Inferior parietal cortex (tissue), 1 donor: Measurements from ENCODE around the gene KCNG4.
A peak's percentile ranks its signal among the peaks of the same experiment; 100 is the strongest.

Experiments
- DNase-seq: peaks from one replicate; pipeline ENCODE4 v3.0.0-alpha.2; 2016; ENCODE audit errors: extremely low spot score

Gene KCNG4, protein sequence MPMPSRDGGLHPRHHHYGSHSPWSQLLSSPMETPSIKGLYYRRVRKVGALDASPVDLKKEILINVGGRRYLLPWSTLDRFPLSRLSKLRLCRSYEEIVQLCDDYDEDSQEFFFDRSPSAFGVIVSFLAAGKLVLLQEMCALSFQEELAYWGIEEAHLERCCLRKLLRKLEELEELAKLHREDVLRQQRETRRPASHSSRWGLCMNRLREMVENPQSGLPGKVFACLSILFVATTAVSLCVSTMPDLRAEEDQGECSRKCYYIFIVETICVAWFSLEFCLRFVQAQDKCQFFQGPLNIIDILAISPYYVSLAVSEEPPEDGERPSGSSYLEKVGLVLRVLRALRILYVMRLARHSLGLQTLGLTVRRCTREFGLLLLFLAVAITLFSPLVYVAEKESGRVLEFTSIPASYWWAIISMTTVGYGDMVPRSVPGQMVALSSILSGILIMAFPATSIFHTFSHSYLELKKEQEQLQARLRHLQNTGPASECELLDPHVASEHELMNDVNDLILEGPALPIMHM

DNA sequence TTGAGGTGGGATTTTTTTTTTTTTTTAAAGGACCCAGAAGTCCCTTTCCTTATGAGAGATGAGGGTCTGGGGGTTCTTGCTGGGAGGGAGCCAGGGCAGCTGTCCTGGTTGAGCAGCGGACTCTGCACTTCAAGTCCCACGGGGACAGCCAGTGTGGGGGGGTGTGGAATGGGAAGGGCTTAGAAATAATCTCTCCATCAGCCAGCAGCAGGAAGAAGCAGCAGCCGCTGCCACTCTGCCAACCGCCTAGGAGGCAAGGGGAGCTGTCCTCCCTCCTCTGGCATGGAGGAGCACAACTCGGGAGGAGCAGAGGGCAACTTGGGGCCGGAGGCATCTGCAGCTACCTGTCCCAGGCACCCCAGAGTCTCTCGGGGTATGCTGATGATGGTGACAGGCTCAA is at the start of gene KCNG4:
Gene KCNG4, minus strand, starts transcription at position 104 of the 400 bp plus-strand sequence. CDS start 2,527 bp downstream, outside the sequence.
- no peak for DNase-seq

DNA sequence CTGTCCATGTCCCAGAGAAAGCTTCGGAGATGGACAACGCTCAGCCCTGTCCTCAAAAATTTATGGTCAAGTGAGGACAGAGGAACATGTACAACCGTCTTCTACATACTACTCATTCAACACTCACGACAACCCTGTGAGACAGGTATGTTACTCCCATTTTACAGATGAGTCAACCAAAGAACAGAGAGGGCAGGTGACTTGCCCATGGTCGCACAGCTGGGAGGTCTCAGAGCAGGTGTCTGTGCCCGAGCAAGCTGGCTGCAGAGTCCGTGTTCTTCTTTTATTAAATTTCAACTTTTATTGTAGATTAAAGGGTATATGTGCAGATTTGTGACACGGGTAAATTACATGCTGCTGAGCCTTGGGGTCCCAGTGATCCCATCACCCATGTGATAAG is 49.1 kb upstream of the KCNG4 start:
- DNase-seq: no peak

DNA sequence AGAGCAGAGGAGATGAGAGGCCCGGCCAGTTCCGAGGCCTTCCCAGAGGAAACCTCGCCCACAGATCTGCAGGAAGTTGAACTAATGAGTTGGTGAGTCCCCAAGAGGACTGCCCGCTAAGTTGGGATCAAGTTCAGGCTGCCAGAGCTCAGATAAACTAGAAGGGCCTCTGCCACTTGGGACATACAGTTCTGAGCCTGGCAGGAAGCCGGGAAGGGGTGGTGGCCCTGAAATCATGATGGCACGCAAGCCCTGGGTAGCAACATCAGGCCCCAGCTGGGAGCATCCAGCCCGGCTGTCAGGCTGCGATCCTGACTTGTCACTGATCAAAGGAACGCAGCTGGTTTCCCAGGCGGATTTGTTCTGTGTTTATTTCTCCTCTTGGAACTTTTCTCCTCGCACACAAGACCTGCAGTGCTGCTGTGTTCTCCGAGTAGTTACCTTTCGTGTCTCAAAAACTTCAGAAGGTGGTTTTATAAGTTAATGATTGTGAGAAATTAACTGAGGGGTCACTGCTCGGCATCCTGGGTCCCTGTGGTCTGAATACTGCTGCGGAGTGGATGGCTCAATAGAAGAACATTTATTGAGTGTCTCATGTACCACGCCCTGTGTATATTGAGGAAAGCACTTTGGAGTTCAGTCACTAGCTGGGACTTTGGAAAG is 46.9 kb upstream of the KCNG4 start:
- no peak for DNase-seq

- DNase-seq: no peak
These were observed 44.4 kb upstream of the KCNG4 start for GRCh38 chr16:84284154-84284722.

- DNase-seq: no peak
These were observed 43.7 kb upstream of the KCNG4 start for GRCh38 chr16:84283314-84284153.

GRCh38 chr16:84282533-84282932 is 42.7 kb upstream of the KCNG4 start:
- DNase-seq: no peak

DNA sequence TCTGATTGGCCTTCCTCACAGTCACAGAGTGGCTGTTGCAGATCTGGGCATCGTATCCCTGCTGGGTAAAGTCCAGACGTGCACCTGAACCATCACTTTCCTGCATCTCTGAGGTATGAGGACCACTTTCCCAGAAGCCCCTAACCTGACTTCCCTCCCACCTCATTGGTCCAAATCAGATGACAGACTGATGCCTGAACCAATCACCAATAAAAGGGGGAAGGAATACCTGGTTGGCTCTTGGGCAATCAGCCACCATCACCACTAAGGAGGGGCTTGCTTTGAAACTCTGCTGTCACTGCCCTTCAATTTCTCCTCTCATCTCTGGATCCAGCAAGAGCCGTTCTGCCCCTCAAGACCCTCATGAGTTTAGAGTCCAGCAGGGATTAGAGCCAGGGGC is 41.3 kb upstream of the KCNG4 start:
- no peak for DNase-seq

DNA sequence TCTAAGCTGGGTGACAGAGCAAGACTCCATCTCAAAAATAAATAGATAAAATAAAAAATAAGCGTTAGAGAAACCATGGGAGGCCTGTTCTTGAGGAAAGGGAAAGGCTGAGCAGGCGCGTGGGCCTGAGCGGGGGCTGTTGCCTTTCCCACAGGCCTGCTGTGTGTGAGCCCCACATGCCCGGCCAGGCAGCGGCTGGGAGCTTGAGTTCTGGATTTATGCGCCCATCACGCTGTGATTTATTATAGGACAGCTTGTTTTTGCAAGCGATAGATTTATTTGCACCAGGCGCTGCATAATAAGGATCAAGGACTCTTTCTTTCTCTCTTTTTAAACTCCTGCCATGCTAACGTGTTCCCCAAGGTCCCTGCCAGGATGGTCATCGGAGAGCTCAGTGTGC is 40.1 kb upstream of the KCNG4 start:
- no peak for DNase-seq

- no peak for DNase-seq
These were observed 39.2 kb upstream of the KCNG4 start for GRCh38 chr16:84278968-84279367.

DNA sequence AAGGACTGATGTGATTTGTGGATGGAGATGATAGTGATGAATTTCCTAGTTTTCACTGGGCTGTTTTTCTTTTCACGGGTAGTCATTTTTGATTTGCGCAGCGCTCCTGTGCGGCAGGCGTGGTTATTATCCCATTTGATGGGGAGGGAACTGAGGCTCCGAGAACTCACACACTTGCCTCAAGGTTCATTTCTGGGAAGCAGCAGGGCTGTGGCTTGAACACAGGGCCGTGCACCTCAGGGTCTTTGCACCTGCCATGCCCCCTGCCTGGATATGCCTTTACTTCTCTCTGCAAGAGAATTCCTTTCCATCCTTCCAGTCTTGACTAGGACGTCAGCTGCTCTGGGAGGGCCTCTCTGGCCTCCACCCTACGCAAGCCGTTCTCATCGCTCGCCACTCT is 38.5 kb upstream of the KCNG4 start:
- no peak for DNase-seq

DNA sequence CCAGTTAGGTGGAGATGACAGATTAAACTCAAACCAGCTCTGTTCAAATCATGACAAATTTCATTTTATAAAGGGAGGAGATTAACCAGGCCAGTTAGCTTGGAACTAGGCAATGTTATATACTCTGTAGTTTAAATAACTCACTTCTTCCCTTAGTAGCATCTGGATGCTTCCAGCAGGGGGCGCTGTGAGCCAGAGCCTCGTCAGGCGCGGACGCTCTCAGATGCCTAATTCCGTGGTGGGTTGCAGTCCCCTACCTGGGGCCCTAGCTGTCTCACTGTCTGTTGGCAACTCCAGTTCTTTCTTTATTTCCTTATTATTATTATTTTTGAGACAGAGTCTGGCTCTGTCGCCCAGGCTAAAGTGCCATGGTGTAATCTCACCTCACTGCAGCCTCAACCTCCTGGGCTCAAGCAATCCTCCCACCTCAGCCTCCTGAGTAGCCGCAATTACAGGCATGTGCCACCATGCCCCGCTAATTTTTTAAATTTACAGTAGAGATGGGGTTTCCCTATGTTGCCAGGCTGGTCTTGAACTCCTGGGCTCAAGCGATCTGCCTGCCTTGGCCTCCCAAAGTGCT is 37.5 kb upstream of the KCNG4 start:
- DNase-seq: peak; percentile 84

- no peak for DNase-seq
These were observed 35.9 kb upstream of the KCNG4 start for GRCh38 chr16:84275585-84276151.

DNA sequence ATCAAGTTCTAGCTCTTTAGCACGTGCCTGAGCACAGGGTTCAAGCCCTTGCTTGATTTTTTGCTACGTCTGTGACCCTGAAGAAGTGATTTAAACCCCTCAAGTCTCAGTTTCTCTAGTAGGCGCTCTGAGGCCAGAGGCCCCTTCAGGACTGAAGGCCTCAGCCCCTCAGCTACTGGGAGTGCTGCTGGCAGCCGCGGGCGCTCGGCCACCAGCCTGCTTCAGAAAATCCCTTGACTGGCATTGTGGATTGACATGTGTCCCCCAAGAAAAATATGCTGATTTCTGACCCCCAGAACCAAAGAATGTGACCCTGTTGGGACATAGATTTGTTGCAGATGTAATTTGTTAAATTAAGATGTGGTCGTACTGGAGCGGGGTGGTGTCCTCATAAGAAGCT is 34.7 kb upstream of the KCNG4 start:
- no peak for DNase-seq

DNA sequence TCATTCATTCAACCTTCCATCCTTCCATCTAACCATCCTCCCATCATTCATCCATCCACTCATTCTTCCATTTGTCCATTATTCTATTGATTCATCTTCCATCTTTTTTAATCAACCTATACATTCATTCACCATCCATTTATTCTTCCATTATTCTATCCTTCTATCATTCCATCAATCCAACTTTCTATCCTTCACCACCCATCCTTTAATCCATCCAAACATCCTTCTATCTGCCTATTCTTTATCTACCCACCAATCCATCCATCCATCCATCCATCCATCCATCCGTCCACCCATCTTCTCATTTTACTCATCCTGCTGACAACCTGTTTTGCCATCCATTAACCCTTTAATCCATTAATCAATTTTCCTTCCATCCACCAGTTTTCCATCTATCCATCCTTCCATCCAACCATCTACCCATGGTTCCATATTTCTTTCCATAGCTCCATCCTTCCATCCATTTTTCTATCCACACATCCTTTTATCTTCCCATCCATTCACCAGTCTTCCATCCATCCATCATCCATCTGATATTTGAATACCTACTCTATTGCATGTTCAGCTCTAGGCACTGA is 33.0 kb upstream of the KCNG4 start:
- no peak for DNase-seq

DNA sequence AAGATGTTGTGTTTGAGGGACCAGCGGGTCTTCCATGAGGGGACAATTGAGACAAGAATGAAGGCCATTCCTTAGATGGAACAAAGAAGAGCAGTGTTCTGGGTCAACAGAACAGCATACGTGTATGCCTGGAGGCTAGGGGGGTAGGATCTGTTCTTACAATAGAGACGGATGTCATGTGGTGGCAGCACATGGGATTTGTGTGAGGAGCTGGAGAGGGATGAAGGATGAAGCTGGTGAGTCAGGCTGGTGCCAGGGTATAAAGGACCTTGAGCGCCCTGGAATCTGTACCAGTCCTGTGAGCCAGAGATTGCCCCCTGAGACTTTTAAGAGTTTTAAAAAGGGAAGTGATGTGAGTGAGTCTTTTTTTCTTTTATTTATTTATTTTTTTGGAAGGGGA is 32.1 kb upstream of the KCNG4 start:
- no peak for DNase-seq

DNA sequence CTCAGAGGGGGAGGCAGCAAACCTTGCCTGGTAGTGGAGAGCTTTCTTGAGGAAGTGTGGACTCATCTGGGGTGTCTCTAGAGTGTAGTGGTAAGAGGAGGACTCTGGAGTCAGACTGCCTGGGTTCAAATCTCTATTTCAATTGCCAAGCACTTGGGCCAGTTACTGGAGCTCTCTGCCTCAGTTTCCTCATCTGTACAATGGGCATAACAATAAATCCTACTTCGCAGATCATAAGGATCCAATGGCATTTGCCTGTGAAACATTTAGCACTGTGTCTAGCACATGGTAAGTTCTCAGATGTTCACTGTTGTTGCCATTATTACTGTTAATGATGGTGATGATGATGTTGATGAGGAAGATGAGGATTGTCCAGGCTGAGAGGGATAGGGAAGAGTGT is 31.2 kb upstream of the KCNG4 start:
- no peak for DNase-seq

- DNase-seq: no peak
These were observed 30.7 kb upstream of the KCNG4 start for GRCh38 chr16:84270531-84270930.

DNA sequence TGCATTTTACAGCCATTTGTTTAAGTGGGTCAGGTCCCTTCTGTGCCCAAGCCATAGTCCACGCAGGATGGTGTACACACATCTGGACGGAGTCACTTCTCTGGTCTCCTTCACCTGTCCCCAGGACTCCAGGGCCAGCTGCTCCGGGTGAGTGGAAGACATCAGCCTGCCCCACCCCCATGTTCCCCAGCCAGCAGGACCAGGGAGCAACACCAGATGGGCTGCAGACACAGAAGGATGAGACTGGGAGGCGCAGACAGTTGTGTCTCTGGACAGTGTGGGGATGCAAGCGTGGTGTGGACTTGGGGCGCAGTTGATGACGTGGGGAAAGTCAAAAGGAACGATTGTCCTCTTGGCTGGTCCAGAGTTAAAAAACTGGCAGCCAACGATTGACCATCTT is 30.3 kb upstream of the KCNG4 start:
- DNase-seq: no peak

DNA sequence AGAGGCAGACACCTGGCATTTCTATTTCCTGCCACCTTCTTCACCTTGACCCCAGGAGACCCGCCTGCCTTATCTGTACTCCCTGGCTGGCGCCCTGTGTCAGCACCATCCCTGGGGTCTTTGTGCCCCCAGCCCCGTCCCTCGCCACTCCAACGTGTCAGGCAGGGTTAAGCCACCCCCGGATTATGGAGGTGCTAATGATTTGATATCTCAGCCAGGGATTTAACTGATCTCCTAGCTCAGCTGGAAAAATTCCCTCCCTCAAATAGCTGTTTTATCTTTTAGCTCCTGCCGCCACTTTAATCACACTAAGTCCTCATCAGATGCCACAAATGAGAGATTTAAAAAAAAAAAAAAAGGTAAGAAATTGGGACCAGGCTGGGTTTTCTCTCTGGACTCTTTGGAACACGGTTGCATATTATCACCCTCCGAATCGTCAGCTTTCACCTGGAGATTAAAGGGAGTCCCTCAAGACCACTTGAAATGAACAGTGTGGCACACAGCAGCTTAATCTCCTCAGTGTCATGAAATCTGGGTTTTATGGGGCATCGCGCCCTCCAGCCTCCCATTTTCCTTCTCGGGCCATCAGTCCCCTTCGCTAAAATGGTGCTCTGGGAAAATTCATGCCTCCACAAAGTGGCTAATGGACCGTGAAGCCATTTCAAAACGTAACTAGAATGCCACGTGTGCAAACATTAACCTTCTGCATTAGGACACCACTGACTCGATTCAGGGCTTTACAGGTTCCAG is 28.7 kb upstream of the KCNG4 start:
- no peak for DNase-seq

DNA sequence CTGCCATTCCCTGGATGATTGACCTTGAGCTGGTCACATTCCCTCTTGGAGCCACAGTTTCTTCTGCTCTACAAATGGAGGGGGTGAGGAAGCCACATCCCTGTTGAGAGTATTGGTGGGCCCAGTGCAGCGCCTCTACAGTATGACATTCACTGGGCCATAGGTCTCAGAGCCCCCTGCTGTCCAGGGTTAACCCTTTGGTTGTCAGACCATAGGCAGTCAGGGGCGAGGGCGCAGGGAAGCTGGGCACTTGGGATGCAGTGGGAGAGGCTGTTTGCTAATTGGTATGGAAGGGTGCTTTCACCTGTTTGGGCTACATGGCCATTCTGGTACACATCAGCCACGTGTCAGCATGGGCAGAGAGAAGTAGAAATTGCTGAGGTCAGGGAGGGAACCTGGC is 27.6 kb upstream of the KCNG4 start:
- DNase-seq: no peak
